NCI-H82 (cell line): ENCODE data around the gene USP7.
"Not testable (repeated sequence)": the region's sequence is repeated elsewhere in the genome, so short reads cannot be mapped to it uniquely, and the experiment has no call there.

Experiments
- DNase-seq: peaks from one replicate; lab custom pipeline; 2025; lab: John Stamatoyannopoulos, UW

Gene USP7

DNA sequence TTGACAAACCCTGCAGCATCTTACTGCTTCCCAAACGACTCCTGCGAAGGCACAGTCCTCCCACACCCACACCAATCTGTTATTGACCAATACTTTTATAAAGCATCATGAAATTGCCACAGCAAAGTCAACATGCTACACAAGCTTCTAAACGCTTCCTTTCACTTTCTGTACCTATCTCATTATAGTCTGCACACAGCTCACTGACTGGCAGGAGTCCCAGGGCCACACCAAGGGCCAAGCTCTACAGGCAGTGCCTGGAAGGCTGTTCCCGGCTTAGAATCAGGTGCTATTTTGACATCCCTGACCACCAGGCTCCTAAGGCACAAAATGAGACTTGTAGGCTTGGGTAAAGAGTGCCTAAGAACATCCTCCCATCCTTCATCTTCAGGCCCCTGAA is 39.5 kb downstream of the USP7 start:
- DNase-seq: no peak

DNA sequence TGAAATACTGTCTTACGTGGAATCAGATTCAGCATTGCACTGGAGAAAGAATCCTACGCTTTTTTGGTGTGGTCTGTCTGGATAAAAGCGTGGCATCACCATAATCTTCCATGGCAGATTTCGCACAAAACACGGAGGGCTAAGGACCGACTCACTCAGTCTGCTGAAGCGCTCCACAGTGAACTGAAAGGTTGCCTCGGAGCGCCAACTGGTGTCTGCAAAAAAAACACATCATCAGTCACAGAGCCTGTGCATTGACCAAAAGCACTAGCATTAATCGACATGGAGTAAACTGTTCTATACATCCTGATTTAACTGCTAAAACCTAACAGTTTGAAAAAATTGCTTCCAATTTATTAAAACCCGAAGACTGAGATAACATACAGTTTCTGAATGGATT is 40.5 kb downstream of the USP7 start:
- no peak for DNase-seq

DNA sequence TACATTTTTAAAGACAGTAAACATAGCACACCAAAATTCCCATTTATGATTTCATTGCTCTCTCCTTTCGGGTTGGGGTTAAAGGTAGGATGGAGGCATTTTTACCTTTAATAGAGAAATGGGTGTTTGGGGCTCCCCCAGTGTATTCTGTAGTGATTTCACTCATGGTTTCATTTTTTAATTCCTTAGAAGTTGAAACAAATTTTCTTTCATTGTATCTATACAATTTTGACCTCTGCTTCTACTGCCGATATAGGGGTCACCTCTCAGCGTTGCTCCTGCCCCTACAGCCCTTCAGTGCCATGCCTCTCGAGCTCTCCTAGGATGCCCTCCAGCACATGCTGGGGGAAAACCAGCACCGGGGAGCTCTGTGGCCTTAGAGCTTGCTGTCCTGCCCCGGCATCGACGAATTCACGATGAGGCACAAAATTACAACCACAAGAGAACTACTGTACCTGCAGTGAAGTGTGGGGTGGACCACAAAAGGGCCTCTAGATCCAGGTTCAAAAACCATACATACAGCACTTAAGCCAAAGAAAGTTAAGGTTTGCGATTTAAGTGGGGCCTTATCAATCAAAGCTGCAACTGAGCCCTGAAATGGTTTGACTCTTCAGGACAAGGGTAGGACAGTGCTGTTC is 42.2 kb downstream of the USP7 start:
- no peak for DNase-seq

DNA sequence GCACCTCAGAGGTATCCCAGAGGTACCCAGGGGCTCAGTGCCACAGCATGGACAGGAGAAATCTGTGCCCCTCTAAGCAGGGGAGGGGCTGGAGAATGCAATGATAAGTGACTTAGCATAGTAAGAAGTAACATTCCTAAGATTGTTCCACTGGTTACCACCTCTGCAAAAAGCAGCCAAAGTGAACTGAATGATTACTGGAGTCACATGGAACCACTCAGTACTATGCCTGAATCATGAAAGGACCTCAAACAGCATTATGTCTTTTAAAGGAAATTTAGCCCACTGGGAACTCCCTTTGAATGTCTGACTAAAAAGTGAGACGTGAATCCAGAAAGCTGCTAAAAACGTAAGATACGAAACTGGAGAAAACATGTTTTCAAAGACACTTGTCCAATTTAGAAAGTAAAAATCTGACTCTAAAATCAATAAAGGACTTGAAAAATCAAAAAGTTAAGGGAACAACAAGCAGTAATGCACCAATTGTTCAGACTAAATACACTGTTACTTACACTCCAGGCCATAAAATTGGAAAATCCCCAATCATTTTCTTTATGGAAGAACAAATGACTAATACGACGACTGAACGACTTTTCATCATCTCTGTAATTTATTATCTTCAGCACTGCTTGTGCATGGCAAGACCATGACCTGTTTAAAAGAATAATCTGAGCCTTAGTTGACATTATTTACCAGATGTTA is 42.9 kb downstream of the USP7 start:
- no peak for DNase-seq

DNA sequence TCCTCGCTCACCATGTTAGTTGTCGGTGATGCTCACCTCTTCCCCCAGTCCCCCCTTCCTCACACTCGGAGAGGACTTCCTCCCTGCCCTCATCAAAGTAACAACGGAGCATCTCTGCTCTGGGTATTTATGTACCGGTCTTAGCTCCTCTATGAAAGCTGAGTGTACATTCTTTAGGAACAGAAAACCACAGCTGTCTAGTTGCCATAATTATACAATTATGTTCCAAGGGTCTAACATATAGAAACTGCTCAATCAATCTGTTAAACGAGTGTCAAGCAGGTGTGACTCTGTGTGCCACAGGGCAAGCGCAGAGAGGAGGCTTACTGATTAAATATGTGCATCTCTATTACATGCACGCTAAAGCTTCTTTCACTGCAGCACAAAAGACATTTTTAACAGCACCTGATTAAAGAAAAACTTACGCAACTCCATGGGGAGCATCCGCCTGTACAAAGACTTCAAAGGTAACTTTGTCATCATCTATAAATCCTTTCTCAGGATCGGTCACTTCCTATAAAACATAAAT is 43.7 kb downstream of the USP7 start:
- DNase-seq: no peak

DNA sequence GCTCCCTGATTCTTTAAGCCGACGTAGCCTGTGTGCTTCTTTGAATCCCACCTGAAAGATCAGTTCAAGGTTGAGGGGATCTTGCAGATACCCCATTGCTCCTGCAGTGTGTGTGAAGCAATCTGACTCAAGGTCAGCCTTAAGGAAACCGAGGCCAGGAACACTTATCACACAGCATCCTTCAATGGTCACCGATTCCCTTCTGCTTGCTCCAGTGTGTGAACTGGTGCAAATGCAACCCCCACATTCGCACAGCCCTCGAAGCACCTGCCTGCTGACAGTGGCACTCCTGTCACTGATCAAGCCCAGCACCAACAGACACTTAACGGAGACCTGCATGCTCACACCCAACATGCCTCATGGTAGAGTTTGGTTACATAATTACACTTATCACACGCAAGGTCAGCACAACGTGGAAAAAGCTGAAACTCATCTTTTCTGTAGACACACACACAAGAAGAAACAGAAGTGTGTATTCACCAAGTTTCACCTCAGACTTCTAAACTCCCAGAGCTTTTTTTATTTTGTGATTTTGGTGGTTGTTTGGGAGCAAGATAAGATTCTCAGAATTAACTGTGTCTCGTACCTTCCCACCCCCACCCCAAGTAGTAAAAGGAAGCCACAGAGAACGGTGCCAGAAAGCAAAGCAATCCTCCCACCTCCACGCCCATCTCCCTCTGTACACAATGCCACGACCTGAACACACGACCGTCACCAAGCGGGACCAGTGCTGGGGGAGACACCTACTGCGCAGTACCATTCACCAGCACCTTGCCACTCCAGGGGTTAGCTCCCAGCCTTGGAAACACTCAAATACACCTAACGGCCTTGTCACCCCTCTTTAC is 44.4 kb downstream of the USP7 start:
- DNase-seq: no peak

DNA sequence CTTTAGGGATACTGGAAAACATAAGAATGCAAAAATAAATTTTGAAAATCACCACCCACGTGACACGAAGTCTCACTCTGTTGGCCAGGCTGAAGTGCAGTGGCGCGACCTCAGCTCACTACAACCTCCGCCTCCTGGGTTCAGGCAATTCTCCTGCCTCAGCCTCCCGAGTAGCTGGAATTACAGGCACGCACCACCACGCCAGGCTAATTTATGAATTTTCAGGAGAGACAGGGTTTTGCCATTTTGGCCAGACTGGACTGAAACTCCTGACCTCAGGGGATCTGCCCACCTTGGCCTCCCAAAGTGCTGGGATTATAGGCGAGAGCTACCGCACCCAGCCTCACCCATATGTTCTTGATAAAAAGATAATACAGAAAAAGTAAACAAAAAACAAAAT is 46.4 kb downstream of the USP7 start:
- not testable (repeated sequence) for DNase-seq

DNA sequence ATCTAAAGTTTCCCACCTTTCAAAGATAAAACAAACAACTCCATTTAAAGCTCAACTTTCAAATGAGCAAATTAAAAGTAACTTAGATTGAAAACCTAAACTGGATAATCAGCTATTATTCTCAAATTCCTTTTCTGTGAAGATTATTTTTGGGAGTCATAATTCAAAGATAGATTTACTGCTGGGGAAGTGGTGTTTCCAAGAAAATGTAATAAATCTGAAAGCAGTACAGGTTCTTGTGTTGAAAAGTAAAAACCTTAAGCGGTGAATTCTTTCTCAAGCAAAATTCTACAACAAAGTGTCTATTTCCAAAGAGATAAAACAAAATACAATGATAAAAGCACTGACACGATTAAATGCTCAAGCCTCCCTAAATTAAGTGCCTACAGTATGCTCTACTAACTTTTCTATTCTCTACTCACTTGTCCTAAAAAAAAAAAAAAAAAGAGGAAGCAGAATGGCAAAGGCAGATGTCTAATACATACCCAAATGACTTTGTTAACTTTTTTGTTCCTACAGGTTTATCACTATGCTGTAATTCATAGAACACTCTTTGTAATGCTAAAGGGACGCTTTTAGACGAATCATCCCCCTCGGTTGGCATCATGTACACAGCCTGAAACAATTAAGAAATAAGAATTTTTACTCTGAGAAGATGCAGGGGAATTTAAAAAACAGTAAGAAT is 47.0 kb downstream of the USP7 start:
- no peak for DNase-seq

DNA sequence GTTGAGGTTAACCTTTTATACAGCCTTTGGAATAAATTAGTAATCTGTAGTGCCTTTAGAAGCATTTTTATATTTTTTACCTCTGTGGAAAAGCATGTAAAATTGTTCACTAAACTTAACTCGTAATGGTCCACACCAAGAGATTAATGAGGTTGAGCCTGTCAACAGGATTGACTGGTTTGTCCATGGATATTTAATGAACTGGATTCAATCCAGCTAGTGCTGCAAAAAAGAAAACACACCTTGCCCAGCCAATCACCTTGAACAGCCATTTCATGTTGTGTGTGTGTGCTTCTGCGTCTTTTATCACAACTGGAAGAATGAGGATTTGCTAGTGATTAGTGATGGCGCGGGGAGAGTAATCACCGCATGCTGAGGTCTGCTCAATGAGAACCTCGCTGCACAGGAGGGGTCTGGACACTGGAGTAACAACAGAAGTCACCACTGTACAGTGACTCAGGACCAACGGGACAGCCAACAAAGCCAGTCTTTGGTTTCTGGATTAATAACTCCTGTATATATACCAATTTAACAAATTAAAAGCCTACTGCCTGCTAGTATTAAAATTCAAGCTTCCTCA is 47.9 kb downstream of the USP7 start:
- DNase-seq: no peak

DNA sequence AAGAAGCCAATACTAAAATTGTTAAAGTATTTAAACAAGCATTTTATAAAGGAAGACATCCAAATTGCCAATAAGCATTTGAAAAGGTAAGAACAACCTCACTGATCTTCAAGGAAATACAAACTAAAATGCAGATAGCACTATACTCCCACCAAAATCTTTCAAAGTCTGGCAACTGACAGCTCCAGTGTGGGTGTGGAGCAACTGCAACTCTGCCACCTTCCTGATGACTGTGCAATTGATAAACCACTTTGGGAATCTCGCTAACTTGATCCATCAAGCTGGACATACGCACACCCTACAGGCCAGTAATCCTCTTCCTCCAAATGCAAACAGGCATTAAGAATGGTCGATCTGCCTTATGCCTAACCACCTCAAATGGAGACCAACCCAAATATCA is 49.6 kb downstream of the USP7 start:
- DNase-seq: peak; percentile 11

DNA sequence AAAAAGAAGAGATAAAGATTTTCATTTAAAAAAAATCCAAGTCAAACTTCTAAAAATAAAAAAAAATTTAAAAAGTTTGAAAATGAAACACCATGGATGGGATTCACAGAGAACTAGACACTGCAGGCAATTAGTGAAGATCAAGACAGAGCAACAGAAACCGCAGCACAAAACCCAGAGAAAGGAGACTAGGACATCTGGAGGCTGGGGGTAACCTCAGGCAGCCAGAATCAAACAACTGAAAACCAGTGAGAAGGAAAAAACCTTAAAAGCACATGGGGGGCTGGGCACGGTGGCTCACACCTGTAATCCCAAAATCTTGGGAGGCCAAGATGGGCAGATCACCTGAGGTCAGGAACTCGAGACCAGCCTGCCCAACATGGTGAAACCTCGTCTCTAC is 50.9 kb downstream of the USP7 start:
- DNase-seq: no peak

DNA sequence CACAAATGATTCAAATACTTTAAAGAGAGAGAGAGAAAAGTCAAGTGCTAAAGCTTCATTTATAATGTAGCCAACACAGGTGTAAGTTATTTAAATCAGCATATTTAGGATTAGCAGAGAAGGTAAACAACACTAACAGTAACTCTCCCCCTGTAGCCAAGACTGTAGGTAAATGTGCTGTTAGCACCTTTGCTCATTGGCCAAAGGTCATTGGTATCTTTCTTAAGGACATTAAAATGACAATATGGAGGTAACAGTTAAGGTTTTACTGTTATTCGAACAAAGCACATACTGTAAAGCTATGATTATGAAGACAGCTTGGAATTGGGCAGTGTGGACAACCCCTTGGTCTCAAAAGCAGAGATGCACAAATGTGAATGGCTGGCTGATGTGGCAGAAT is 52.9 kb downstream of the USP7 start:
- no peak for DNase-seq

DNA sequence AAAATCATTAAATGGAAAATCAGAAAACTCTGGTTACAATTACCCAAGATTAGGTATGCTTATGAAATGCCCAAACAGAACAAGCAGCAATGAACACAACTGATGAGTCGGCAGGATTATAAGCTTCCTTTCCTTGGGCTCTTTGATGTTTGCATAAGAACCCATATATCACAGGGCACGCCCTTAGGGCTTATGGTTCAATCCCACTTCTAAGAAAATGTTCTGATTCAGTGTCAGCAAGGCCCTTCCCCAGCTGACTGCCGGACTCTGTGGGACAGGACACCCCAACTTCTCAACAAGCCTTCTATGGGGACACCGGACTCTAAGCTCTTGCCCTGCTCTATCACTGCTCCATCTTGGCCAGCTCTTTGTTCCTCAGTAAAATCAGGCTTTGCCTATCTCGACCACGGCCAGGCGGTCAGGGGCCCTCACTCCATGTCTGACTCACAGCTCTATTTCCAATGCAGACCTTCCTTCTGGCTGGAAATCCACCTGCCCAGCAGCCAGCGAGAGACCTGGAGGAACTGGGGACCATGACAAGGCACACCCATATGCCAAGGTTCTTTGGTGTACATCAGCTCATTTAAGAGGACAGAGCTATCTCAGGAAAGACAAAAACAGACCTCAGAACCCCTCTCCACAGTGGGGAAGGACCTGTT is 54.8 kb downstream of the USP7 start:
- no peak for DNase-seq

DNA sequence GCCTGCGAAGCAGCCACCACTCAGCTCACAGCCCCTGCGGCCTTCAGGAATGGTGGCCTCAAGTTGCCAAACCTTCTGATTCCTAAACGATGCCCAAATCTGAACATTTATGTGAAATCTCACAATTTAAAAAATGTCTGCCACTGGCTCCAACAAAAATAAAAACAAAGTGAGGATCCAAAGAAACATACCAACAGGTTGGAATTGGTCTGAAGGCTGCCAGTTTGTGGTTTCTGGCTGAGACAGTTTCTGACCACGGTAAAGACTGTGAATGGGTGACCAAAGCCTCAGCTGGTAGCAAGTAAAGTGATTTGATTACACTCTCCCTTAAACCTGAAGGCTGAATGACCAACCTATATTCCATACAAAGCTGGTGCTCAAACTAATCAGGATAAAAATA is 56.6 kb downstream of the USP7 start:
- no peak for DNase-seq

DNA sequence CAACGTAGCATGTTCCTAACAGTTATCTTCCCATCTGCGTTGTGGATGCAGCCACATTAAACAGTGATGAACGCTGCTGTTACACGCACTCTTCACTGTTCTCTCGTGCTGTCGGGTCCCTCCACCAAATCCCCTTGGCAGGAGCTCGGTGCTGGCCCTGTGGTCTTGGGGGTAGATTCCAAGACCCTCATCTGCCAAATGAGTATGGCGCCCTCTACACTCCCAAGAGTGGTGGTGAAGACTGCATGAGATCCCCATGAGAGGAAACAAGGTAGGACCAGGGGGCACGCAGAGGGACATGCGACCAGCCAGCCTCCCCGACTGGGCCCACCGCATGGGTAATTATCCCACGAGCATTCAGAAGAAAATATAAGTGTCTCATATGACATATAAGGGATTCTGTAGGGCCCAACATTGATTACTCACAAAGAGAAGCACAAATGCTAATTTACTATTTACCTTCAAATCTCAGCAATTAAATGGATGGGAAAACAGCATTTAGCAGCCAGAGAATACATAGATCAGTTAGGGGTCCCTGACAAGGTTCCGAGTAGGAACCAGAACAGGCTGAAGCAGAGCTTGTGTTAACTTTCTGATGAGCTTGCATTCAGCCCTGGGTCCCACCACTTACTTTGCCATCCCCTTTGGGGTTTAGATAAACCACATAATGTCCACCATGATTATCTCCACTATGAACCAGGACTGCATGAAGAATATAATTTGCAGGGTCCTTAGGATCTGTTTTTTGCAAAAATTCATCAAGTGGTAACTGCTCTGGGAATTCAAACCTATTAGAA is 57.7 kb downstream of the USP7 start:
- DNase-seq: peak; percentile 38

DNA sequence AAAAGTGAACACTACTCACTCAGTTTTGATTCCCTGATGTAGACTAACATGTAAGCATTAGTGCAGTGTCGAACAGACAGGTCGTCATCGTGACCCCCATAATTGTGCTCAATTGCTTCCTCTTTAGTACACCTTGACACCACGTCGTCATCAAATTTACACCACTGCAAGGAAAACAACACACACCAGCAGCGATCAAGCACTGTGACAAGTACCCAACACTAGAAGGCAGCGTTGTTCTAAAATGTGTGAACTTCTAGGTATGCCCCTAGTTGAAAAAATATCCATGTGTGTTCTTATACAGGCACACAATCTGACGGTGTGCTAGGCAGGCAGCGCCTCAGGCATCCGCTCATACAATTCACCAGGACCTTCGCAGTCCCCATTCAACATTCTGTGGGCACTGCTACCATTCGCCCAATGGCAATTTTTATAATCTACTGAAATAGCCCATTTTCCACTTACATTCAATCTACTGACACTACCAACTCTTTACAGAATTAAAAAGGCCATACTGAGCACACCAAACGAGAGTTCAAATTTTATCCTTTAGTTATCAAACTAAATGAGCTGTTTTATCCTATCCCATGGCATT is 58.4 kb downstream of the USP7 start:
- DNase-seq: peak; percentile 53

DNA sequence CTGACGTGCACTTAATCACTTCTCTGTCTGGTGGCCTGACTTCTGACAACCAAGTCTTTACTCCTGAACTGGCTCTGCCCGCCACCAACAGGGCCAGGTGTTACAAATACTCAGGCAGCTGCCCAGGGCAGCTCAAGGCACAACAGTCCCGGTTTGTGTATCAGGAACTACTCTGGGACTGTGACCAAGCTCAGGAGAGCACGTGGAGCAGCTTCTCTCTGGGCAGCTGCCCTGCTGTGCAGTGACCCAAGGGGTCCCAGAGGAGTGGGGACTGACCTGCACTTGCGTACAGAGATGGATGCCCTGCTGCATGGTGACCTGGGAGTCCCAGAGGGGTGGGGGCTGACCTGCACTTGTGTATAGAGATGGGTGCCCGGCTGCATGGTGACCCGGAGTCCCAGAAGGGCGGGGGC is 59.7 kb downstream of the USP7 start:
- no peak for DNase-seq

DNA sequence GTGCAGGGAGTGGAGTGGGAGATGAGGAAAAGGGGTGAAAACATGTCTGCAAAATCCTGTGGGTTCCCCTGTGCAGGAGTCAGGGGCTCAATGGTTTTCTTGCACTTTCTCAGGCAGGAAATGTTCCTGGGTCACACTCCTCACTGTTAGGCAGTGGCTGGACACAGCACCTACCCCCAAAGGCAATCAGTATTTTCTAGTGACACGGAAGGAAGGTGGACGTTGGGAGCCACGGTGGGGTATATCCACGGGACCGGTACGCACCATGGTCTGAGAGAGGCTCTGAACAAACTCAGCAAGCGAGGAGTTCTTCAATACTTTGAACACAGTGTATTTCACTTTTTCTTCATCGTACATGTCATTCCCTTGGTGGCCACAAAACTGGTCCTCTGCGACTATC is 60.7 kb downstream of the USP7 start:
- no peak for DNase-seq

DNA sequence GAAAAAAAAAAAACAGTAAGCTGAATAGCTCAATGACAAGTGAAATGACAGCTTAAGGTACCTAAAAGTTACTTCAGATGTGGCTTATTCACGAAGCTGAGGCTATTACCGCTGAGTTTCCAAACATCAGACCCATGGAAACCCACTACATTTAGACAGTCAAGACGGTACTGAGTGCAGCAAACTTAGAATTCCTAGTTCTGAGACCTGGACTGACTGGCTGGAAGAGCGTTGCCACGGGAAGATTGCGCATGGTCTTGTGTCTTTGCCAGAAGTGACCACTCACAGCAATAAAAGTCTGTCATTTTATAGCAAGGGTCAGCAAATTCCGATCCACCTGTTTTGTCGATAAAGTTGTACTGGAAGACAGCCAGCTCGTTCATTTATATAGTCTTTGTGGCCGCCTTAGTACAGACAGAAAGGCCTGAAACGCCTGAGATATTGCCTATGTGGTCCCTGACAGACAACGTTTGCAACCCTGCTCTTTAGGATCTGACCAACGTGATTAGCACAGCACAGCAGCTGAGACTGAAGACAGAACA is 62.3 kb downstream of the USP7 start:
- DNase-seq: no peak

DNA sequence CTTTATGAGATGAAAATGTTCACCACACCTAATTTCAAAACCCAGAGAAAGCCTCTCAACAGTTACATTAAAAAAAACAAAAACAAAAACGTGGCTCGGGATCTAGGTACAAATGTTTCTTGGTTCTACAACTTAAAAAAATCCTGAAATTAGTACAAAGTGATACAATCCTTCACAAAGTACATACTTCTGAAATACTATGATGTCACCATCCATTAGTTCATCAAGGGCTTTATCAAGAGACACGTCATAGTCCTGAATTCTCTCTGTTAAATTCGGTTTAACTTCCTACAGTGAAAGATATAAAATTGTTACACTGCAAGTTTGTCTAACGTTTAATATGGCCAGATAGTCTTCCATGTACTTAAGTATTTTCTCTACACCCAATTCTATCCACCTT is 63.4 kb downstream of the USP7 start:
- DNase-seq: no peak
